ENCODE measurements around the gene PPM1E.
A peak's percentile ranks its signal among the peaks of the same experiment; 100 is the strongest.

Gene PPM1E

DNA sequence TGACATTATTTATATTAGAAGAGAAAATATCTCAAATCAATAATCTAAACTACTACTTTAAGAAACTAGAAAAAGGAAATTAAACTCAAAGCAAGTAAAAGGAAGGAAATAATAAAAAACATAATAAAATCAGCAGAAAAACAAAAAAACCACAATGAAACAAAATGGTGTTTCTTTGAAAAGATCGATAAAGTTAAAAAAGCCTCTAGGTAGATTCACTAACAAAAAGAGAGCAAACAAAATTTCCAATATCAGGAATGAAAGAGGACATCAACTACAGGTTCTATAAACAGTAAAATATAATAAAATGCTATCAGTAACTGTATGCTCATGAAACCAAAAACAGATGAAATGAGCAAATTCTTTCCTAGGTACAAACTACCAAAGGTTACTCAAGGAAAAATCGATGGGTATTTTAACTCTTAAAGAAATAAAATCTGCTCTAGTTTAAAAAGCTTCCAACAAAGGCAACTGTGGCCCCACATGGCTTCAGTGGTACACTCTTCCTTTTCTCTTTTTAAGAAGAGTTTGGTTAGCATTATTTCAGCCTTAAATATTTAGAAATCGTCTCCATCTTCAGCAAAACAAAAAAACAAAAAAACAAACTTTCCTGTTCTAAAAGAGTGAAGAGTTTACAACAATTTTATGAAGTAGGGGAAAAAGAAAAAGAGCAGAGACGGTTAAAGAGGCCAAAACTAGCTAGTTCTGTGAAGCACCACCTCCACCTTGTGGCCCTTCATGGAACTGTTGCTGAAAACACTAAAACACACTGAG lies 248.9 kb downstream of the PPM1E start:
- H3K4me3 ChIP-seq (replicated peaks; ENCODE audit: low read depth, low read length), result no peak overlapping the region
- DNase-seq (ENCODE audit: low read depth), result peak; percentile 78
- TF ChIP-seq, protein P1, sequence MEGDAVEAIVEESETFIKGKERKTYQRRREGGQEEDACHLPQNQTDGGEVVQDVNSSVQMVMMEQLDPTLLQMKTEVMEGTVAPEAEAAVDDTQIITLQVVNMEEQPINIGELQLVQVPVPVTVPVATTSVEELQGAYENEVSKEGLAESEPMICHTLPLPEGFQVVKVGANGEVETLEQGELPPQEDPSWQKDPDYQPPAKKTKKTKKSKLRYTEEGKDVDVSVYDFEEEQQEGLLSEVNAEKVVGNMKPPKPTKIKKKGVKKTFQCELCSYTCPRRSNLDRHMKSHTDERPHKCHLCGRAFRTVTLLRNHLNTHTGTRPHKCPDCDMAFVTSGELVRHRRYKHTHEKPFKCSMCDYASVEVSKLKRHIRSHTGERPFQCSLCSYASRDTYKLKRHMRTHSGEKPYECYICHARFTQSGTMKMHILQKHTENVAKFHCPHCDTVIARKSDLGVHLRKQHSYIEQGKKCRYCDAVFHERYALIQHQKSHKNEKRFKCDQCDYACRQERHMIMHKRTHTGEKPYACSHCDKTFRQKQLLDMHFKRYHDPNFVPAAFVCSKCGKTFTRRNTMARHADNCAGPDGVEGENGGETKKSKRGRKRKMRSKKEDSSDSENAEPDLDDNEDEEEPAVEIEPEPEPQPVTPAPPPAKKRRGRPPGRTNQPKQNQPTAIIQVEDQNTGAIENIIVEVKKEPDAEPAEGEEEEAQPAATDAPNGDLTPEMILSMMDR (IDR thresholded peaks at IDR 0.05; ENCODE audit: low read length, missing control alignments), result peak; percentile 99

DNA sequence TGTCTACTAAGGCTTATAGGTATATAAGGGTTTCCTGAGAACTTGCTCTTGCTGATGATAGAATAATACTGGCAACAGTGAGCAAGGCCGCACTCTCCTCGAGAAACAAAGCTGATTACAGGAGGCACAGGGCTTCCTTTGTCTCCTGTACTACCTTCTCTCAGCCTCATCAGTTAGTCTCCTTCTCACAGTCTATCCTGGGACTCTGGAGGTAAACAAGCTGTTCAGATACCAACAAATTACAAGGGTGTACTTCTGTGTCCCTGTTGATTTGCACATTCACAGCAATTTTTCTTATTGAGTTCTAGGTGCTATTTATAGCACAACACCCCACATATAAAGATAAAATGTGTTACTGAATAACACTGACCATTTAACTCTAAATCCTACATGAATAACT lies 252.3 kb downstream of the PPM1E start:
- H3K4me3 ChIP-seq (replicated peaks; ENCODE audit: low read depth, low read length), result no peak overlapping the region
- TF ChIP-seq, protein P1 (IDR thresholded peaks at IDR 0.05; ENCODE audit: low read length, missing control alignments), result no peak
- DNase-seq (ENCODE audit: low read depth), result no peak

DNA sequence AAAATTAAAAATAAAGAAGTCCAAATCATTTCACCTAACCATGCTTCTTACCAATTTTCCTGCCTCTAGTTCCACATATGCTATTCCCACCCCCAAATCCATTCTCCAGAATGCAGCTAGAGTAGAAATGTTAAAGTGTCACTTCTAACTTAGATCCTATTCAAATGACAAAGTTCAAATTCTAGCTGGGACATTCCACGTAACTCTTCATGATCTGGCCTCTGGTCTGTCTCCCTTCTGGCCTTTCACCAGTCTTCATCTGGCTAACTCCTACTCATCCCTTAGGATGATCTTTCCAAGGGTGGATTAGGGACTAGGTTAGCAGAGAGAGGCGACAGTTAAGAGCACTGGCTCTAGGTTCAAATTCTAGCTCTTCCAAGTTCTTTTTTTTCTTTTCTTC lies 253.1 kb downstream of the PPM1E start:
- no peak for DNase-seq (ENCODE audit: low read depth)
- H3K4me3 ChIP-seq (replicated peaks; ENCODE audit: low read depth, low read length), result no peak overlapping the region
- TF ChIP-seq, protein P1 (IDR thresholded peaks at IDR 0.05; ENCODE audit: low read length, missing control alignments), result no peak

DNA sequence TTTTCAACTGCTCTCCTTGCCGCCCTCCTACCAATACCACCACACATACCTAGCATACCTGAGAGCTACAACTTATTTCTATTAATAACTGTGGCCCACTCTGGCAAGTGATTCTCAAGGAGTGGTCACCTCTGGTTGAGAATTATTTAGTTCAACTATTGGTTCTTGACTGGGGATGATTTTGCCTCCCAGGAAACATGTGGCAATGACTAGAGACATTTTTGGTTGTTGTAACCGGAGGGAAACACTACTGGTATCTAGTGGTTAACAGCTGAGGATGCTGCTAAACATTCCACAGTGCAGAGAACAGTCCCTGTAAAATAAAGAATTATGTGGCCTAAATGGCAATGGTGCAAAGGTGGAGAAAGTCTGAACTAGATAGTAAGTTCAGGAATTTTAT lies 254.4 kb downstream of the PPM1E start:
- H3K4me3 ChIP-seq (replicated peaks; ENCODE audit: low read depth, low read length), result no peak overlapping the region
- TF ChIP-seq, protein P1 (IDR thresholded peaks at IDR 0.05; ENCODE audit: low read length, missing control alignments), result no peak
- DNase-seq (ENCODE audit: low read depth), result no peak

DNA sequence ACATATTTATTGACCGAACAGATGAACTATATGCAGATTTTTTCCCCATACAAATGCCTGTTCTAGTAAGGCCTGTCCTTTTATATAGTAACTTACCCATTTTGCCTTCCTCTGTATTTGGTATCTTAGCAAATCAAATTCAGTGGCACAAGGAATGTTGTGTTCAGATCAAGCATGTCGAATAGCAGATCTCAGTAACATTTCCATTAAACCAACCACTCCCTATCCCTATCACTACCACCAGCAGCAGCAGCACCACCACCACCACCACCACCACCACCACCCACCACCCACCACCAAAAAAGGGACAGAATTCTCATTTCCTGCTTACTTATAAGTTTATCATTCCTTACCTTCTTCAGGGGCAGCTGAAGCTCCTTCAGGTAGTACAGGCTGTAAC lies 256.3 kb downstream of the PPM1E start:
- no peak overlapping the region for H3K4me3 ChIP-seq (replicated peaks; ENCODE audit: low read depth, low read length)
- TF ChIP-seq, protein P1 (IDR thresholded peaks at IDR 0.05; ENCODE audit: low read length, missing control alignments), result no peak
- DNase-seq (ENCODE audit: low read depth), result no peak

DNA sequence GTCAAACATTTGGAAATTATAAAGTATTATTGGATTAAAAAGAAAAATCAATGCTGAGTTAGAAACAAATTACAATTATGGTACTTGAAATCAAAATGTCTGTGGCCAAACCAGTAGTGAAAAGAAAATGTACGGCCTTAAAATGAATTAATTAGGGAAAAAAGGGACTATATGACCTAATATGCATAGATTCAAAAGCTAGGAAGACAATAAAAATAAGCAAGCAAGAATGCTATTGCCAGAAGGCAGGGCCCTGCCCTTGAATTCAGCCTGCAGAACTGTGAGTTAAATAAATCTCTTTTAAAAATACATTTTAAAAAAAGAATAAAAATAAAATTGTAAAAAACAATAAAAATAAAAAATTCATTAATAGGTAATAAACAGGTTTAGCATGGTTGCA lies 262.4 kb downstream of the PPM1E start:
- TF ChIP-seq, protein P1 (IDR thresholded peaks at IDR 0.05; ENCODE audit: low read length, missing control alignments), result no peak
- DNase-seq (ENCODE audit: low read depth), result no peak
- no peak overlapping the region for H3K4me3 ChIP-seq (replicated peaks; ENCODE audit: low read depth, low read length)

DNA sequence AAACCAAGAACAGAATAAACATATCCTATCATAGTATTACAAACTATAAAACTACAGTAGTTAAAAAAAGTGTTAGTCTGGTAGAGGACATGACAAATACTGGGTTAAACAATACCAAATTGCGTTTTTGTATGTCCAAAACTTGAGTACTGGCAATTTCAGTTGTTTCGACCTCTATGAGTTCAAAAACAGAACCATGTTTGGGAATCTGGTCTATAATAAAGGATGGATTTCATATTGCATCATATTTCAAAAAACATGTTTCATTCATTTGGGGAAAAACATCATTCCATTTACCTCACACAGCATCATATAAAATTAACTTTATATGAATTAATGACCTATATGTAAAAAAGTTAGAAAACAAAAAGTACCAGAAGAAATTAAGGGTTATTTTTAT lies 269.3 kb downstream of the PPM1E start:
- DNase-seq (ENCODE audit: low read depth), result no peak
- no peak overlapping the region for H3K4me3 ChIP-seq (replicated peaks; ENCODE audit: low read depth, low read length)
- TF ChIP-seq, protein P1 (IDR thresholded peaks at IDR 0.05; ENCODE audit: low read length, missing control alignments), result no peak
